ENCODE data around the gene KDM4C. TPM values are rescaled to one million over a fixed set of nuclear protein-coding genes. Genes with fewer than 3 reads are reported as not detected.

The KDM4C gene
- total RNA-seq, 1 donor from 2014 or later, result 46.0 TPM

DNA sequence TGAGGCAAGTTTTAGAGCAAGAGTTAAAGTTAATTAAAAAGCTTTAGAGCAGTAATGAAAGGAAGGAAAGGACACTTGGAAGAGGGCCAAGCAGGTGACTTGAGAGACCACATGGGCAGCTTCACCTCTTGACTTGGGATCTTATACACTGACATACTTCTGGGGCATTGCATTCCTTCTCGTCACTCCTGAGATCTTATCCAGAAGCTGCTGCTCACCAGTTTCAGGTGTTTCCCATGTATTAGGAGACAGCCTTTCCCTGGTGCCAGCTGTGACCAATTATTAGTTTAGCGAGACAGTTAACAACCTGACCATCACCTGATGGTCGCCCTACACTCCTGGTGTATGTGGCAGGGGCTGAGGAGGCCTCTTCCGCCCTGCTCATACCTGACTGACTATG lies 382.1 kb downstream of the KDM4C start:
- DNase-seq (ENCODE audit: low spot score), result no peak

DNA sequence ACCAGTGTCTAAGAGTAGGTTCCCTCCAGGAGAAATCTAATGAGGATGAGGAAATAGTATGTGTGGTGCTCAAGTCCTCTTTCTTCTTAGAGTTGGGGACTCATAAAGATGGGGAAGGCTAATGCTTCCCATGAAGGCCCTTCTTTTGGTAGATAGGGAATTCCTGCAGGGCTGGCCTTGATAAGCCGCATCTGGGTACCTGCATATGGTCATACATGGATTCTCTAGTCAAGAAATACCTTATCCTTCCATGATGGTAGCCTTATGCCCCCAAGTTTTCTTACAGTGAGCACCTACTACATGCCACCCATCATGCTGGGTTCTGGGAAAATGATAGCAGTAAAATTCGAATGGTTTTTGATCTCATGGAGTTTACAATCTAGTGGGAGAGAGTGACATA lies 382.6 kb downstream of the KDM4C start:
- no peak for DNase-seq (ENCODE audit: low spot score)

DNA sequence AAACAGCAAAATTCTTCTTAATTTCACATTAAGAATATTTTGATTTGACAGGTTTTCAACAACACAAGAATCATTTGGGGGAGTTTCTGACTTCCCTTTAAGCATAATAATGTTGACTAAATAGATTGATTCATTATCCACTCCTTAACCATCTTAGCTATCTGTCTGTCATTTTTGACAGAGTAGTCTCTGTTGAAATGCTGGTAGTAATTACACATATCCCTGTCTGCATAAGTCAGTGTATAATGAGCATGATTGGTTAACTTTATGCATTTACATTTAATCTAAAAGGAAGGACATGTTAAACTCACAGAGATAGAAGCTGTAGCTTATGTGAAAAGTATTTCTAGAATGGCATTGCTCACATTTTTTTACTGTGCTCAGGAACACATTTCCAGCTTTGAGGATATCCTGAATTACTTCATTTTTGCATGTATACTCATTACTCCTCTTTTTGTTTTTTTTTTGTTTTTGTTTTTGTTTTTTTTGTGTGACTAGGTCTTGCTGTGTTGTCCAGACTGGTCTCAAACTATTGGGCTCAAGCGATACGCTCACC lies 385.9 kb downstream of the KDM4C start:
- DNase-seq (ENCODE audit: low spot score), result no peak

DNA sequence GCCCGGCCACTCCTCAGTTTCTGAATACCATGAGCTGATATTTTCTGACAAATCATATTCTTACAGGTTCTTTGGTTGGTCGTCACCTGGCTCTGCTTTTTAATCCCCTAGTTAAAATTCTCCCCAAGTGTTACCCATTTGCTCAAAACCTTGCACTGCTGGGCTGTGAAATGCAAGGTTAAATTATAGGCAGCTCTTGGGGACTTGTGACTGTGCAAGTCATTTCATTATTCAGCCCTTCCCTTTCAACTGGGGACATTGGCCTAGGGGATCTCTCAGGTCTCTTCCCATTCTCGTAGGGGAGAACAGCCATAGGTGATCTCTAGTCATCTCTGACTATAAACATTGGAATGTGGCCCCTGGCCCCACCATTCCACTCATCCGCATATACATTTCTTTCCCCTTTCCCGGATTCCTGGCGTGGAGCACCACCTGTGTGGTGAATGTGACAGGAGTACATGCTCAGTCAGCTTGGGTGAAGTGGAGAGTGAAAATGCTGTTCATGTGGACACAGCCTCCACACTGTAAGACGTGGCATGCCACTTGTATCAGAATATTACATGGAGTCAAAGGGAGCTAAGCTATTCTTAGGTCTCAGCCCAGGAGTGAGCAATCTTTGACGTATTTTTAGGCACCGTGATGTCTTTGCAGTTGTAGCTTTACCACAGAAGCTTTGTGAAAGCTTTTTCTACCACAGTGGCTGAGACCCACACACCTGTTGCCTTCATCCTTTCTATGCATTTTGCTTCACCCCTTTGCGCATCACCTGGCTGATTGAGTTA lies 386.7 kb downstream of the KDM4C start:
- no peak for DNase-seq (ENCODE audit: low spot score)

DNA sequence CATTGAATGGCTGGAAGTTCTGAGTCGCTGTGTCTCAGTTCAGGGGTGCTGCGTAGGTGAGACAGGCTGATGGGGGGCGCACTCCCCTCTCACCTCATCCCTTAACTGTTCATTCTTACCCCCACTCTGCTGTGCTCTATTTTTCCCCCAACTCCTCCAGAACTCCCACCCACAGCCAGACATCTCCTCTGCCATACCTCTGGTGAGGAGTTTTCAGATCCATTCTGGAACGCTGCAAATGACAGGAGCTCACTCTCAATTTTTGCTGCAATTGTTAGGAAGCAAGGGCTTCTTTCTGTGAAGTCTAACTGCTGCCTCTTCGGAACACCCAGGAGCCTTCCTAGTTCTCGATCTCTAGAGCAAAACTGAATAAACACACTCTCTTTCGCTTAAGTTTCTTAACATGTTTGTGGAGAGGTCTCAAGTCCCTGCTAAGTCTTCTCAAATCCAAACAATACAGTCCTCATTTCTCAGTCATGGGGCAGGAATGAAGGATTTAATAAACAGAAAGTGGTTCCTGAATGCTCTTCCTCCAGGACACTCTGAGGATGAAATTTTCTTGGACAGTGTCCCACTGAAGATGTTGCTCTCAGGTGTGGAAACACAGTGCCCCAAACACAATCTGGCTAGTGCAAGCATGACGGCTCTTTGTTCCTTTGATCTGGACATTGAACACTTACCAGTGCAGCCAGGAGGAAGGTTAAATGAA lies 387.7 kb downstream of the KDM4C start:
- DNase-seq (ENCODE audit: low spot score), result no peak

DNA sequence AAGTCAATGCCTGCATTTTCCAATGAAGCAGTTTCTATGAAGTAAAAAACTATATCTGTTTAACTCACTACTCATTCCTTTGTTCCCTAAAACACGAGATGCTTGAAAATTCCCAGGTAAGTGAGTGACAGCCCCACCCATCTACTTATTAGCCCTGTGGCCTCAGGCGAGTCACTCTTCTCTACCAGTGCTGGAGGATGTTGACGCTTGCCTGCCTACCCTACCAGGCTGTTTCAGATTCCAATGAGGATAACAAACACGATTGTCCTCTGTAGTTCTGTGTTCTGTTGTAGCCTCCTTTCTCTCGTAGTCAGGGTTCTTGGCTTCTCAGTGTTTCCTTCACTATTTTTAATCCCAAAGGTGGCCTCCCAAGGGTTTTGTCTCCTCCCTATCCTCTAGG lies 388.8 kb downstream of the KDM4C start:
- no peak for DNase-seq (ENCODE audit: low spot score)

DNA sequence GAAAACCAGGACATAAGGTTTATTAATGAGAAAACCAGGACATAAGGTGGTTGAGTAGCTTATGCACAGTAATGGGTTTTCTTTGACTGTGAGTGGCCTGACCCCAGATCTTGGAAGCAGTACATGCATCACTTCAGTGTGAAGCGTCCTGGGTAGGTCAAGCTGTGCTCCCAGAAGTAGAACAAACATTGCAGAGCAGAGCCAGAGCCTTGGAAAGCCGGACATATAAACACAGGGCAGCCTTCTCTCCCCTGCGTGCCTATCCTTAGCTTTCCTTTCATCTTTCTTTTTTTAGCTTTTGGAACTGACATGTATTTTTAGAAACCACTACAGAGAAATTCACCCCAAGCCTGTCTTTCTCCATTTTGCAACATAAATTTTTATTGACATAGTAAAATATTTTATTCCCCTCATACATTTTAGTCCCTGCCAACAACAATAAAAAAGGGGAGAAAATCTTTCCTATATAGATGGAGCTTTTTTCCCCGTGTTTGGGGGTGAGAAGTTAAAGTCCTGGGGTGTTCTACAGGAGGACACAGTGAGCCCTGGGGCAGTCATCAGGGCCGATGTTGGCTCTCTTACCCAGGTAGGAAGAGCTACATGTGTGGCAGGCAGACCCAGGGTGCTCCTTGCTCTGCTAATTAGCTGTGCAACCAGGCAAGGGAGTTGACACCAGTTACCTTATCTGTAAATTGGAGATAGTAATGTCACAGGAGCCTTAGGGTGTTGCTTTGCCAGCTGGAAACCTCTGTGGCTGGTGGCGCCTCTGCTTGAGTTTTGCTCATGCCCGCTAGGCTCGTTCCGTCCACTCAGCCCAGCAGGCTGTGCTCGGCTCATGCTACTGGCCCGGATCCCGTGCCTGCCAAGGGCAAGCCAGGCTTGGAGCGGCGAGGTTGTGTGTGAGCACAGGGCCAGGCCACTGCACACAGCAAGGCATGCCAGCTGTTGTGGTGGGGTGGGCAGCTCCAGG lies 389.6 kb downstream of the KDM4C start:
- no peak for DNase-seq (ENCODE audit: low spot score)

DNA sequence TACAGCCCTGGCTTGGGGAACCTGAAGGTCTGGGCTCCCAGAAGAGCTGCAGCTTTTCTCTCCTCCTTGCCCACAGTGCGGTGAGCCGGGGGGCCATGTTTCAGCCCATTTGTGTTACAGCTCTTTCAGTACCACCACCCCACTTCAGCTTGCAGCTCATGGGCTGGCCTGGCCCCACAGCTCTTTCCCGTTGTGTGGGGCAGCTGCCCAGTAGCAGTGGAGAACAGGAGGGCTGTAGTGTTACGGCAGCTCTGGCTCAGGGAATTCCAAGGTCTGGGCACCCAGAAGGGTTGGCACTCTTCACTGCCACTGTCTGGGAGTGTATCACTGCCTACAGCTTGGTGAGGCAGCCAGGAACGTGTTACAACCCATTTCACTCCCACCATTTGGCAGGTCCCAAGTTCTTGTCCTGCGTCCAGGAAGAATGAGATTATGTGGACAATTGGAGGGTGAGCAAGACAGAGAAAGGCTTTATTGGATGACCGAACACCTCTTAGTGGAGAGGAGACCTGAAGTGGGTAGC lies 390.5 kb downstream of the KDM4C start:
- no peak for DNase-seq (ENCODE audit: low spot score)

DNA sequence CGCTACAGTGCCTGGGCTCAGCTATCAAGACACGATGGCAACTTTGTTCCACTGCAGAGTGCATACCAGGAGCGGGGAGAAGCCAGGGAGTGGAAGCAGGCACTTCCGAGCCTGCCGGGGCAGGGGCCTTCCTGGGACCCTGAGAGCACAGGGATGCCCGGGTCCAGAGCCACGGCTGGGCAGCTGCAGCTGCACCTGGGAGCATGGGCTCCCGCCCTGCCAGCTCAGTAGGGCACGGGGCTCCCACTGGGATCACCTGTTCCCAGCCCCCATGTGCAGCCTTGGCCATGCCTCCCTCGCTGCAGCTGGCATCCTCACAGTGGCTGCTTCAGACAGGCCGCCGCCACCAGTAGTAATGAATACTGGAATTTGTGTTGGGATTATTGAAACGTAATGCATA lies 391.5 kb downstream of the KDM4C start:
- no peak for DNase-seq (ENCODE audit: low spot score)

DNA sequence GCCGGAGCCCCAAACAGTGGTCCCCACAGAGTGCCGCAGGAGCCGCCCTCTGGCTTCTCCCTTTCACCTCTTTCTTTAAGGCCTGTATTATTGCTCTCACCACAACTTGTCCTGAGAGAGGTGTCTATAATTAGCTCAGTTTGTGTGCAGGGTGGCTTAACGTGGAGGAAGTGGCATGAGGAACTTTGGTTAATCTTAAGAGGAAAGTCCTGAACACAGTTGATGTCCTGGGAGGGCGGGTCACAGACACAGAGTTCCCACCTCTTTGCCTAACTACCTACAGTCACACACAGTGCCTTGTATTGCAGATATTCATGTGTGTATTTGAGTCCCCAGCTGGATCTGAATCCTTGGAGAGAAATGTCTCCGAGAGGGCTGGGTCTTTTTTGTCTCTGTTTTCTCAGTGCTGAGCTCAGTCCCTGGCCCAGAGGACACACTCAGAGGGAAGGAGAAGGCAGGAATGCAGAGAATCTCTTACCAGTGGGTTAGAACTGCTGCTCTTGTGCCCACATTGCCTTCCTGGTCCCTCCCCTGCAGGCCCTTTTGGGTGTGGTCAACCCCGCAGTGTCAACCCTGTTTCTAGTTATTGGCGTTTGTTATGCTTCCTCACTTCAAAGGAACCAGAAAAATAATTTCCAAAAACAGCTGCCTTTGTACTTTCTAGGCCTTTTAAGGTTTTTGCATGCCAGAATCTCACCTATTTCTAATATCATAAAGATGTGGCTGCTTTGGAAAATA lies 392.5 kb downstream of the KDM4C start:
- DNase-seq (ENCODE audit: low spot score), result no peak

DNA sequence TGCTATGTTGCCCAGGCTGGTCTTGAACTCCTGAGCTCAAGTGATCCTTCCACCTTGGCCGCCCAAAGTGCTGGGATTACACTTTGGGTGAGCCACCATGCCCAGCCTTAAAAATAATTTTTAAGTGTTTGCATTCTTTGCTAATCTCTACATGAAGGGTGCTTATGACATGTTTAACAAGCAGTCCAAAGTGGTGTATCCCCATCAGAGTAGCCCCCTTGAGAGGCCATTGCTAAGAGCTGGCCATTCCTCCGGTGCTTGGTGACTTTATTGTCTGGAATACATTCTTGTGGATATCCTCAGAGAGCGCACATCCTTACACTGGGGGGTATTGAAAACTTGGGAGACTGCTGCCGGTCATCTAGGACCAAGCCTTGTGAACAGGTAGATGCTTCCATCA lies 395.4 kb downstream of the KDM4C start:
- DNase-seq (ENCODE audit: low spot score), result no peak

DNA sequence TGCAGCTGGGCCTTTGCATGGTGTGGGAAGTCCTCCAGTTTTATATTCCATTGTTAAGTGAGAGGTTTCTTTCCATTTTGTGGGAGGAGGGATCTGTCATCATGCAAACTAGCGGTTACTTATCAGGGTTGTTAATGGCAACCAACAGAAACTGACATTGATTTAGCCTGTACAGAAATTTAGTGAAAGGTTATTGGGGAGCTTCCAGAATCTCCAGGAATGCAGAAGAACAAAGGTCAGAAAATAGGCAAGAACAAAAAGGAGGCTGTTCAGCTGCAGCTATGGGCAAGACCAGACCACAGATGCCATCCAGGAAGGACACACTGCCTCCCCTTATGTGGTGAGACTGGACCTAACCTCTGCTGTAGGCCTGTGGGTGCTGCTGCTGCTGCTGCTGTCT lies 395.8 kb downstream of the KDM4C start:
- no peak for DNase-seq (ENCODE audit: low spot score)

DNA sequence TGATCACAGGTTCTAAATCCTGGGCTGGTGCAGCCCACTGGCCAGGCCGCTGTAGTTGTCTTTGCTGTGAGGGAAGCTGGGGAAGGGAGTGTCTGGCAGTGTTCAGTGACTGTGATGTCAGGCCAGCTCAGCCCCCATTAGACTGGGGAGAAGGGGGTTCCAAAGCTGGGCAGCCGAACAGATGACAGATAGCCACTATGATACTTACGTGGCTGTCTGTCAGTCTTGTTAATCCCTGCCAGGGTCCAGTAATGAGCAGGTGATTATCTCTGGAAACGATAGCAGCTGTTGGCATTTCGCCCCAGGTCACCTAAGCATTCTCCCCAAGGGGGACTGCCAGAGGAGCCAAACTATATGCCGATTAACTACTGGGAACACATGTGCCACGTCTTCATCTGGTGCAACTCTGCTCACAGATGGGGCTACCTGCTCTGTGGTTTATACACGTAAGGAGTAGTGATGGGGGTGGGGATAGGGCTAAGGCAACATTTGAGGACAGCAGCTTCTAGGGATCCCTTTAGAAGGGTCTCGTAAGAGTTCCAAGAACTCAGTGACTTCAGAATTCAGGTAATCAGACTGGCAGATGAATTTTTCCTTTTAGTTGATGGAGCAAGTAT lies 396.3 kb downstream of the KDM4C start:
- no peak for DNase-seq (ENCODE audit: low spot score)

DNA sequence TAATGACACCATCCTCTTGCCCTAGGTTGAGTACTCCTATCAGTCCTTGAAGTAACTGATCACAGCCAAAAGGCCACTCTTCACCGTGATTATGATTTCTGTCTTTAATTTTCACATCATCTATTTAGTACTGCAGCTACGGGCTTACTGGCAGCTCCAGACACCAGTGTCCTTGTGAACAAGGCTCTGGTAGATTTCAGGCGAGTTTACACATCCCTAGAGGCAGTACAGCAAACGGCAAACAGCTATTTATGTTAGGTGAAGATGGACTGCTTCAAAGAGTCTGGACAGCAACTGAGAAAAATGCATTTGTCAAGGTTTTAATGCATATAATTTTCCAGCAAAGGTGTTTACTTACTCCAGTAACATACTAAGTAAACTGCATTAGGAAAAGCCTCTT lies 396.9 kb downstream of the KDM4C start:
- DNase-seq (ENCODE audit: low spot score), result no peak

DNA sequence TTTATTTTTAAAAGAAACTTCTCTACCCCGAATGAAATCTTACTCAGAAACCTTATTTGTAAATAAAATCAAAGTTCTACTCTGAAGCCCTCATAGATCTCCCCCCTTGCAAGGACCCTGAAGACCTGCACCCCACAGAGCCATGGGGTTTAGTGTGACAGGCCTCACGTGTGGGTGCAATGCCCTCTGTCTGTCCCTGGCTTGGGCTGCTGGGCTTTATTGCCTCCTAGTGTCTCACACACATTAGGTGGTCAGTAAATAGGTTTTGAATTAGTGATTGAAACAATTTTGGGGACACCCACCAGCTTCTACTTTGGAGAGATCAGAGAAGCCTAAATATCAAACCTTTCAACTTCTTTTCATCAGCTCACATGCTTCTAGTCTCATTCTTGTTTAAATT lies 403.7 kb downstream of the KDM4C start:
- no peak for DNase-seq (ENCODE audit: low spot score)

DNA sequence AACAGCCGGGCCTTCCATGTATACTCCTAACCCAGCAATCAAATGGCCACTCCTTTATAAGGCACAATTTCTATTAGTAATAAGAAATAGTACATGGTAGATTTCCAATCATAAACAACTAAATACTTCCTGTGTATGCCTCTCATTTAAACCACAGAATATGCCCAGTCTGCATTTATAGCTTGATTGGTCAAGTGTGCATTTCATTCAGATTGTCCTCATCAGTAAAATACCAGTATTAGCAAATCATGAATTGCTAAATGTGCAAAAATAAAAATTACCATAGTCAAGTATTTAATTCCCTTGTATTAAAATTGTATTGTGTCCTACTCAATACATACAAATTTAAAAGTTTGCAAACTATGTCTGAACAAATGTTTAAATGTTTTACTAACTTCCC lies 406.2 kb downstream of the KDM4C start:
- no peak for DNase-seq (ENCODE audit: low spot score)

DNA sequence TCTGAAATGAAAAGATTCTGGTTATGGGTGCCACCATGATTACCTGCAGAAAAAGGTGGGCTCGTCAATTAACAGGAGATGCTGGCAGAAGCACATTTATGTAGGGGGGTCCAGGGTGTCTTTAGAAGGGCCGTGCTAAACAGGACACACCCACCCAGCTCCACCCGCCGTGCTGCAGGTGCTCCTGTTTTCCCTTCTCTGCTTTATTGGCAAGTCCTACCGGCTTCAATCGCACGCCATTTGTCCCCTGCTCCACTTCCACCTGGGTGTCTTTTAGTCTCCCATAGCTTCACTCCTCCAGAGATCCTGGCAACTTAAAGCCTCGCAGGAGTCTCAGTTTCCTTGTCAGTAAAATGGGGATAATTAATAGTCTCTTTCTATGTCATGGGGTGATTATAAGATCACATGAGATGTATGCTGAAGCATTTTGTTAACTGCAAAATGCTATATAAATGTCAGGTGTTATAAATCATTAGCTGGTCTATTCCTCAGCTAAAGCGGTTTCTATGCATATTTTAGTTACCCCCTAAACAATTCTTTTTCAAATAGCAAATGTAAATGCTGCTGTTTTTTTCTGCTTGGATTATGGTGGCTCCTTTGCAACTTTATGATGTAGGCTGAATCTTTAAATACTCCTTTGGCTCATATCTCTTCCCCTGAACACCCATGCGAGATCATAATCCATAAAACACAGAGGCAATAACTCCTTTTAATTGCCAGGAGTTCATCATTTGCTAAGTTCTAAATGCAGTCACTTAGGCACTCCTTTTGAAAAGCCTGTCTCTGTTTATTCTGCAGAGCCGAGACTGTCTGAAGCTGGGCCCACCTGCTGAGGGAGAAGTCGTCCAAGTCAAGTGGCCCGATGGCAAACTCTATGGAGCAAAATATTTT lies 406.9 kb downstream of the KDM4C start:
- DNase-seq (ENCODE audit: low spot score), result no peak

DNA sequence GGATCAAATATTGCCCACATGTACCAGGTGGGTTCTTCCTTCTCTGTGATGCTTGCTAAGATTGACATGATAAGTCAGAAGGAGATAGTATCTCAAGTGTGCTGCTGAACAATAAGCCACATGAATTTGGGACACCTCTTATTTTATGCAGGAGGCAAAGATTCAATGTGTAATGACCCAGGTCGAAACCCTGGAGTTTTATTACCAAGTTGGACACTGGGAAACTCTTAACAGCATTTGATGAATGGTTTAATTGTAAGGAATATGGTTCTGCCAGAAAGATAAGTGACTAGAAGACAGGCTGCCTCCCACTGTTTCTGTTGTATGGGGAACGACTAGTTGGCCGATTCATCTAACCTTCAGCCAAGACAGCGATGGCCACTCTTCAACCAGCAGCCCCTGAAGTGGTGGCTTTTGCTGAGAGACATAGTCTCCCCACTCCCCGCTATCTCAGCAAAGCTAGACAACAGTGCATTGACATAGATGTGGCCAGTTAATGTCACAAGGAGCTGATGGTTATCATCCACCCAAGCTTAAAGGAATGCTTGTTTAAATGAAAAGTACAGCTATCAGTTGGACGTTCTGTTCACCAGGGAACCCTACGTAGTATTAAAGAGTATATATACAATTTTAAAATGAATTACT lies 407.7 kb downstream of the KDM4C start:
- no peak for DNase-seq (ENCODE audit: low spot score)

DNA sequence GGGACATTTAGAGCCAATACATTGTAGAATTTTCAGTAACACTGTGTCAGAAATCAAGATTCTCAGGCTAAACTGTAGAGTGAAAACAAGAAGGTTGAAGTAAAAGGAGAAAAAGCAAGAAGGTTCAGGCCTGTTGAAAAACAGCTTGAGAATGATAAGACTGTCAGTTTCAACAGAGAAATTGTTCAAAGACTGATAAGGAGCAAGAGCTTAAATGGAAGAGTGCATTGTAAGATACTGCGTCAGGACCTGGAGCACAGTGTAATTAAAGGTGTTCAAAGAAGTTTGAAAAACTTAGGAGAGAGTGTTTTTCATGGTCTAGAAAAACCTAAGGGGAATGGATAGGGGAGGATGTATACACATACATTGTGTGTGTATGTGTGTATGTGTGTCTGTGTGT lies 408.3 kb downstream of the KDM4C start:
- DNase-seq (ENCODE audit: low spot score), result no peak

Measured in umbilical cord (tissue), 2 donors.